ENCODE results near the gene GLS.

Gene GLS

GRCh38 chr2:190997526-190998113 is 117.0 kb downstream of the GLS start:
- peak in 1 of 3 experiments; percentile 42 for DNase-seq

- DNase-seq: no peak
Measured at GRCh38 chr2:190999058-190999457, 118.4 kb downstream of the GLS start.

- DNase-seq: no peak
Measured at GRCh38 chr2:190999949-191000665, 119.5 kb downstream of the GLS start.

GRCh38 chr2:191001032-191001431 is 120.4 kb downstream of the GLS start:
- no peak for DNase-seq

GRCh38 chr2:191001624-191002023 is 121.0 kb downstream of the GLS start:
- no peak for DNase-seq

GRCh38 chr2:191003405-191004309 is 123.0 kb downstream of the GLS start:
- DNase-seq: no peak

- DNase-seq: no peak
Measured at GRCh38 chr2:191006297-191006696, 125.7 kb downstream of the GLS start.

- no peak for DNase-seq
Measured at GRCh38 chr2:191006997-191007783, 126.6 kb downstream of the GLS start.

- DNase-seq: no peak
Measured at GRCh38 chr2:191008286-191008685, 127.7 kb downstream of the GLS start.

GRCh38 chr2:191009541-191010374 is 129.1 kb downstream of the GLS start:
- DNase-seq: no peak

GRCh38 chr2:191010887-191011885 is 130.6 kb downstream of the GLS start:
- DNase-seq: no peak

GRCh38 chr2:191012346-191012745 is 131.7 kb downstream of the GLS start:
- no peak for DNase-seq

- peak in 2 of 3 experiments; percentile 13 to 35 for DNase-seq
Measured at GRCh38 chr2:191012845-191013681, 132.4 kb downstream of the GLS start.

GRCh38 chr2:191013682-191013931 is 133.0 kb downstream of the GLS start:
- peak in 1 of 3 experiments; percentile 90 for DNase-seq

GRCh38 chr2:191013932-191014652 is 133.5 kb downstream of the GLS start, which contains the start of gene STAT1:
Gene STAT1, minus strand, starts transcription at chr2:191014171. Its CDS starts 4,168 bp downstream, at chr2:191010003.
- DNase-seq: peak; percentile 89 to 95 (median 94)

GRCh38 chr2:191014653-191015020 is 134.0 kb downstream of the GLS start:
- peak in 1 of 3 experiments; percentile 55 for DNase-seq
